Fibroblast of lung (primary cell): ENCODE results near the gene PPM1H.

ENCODE experiments used
- CTCF ChIP-seq, 2 donors: IDR thresholded peaks in 1 of 2; conservative IDR thresholded peaks in 1 of 2; 1 replicate in 1 of 2; 2 replicates in 1 of 2; pipeline ENCODE4 v1.5.1; 2011 to 2012; ENCODE audit warnings: low read length in 2 of 2, control low read depth in 1 of 2, inconsistent platforms in 1 of 2, low read depth in 1 of 2, mild to moderate bottlenecking in 1 of 2
- EZH2 ChIP-seq: IDR thresholded peaks from 2 replicates; pipeline ENCODE4 v1.5.1; 2012; ENCODE audit warnings: low read length, control low read depth, mild to moderate bottlenecking; ENCODE audit errors: missing control alignments

- TF ChIP-seq CTCF (conservative IDR thresholded peaks at IDR 0.05 in 1 of 2, IDR thresholded peaks at IDR 0.05 in 1 of 2; ENCODE audit: low read depth in 1 of 2, low read length in 2 of 2) (no peak), EZH2 (no peak)
These were observed 73.4 kb downstream of the PPM1H start for GRCh38 chr12:62861586-62861985.
